GM21423 (cell line): ENCODE results near the gene FAM168A.

Experiments used
- ATAC-seq: cut with Tn5 transposase; IDR thresholded peaks from one replicate; pipeline ENCODE4 v1.9.1; 2021; ENCODE audit warnings: mild to moderate bottlenecking, moderate library complexity; ENCODE audit not compliant: unreplicated experiment

The FAM168A gene

GRCh38 chr11:73379189-73379880, 218.6 kb downstream of the FAM168A start:
- no peak for ATAC-seq

GRCh38 chr11:73376803-73377629, 220.9 kb downstream of the FAM168A start:
- peak; percentile 19 for ATAC-seq

- ATAC-seq: peak; percentile 76
Observed at GRCh38 chr11:73376160-73376802, 221.6 kb downstream of the FAM168A start, which contains the start of gene RELT. RELT (plus strand) TSS chr11:73376399; CDS start chr11:73389137, 12,738 bp downstream.

- no peak for ATAC-seq
Observed at GRCh38 chr11:73375830-73376159, 222.1 kb downstream of the FAM168A start.

GRCh38 chr11:73374151-73374550, 223.8 kb downstream of the FAM168A start:
- no peak for ATAC-seq

- ATAC-seq: no peak
Observed at GRCh38 chr11:73372375-73372993, 225.4 kb downstream of the FAM168A start.

GRCh38 chr11:73367482-73368024, 230.4 kb downstream of the FAM168A start:
- ATAC-seq: no peak

GRCh38 chr11:73366953-73367352, 231.0 kb downstream of the FAM168A start:
- ATAC-seq: no peak

GRCh38 chr11:73366265-73366610, 231.7 kb downstream of the FAM168A start:
- ATAC-seq: no peak

- no peak for ATAC-seq
Observed at GRCh38 chr11:73365352-73366264, 232.3 kb downstream of the FAM168A start.

GRCh38 chr11:73363147-73363546, 234.8 kb downstream of the FAM168A start:
- ATAC-seq: no peak

- ATAC-seq: no peak
Observed at GRCh38 chr11:73361953-73362776, 235.7 kb downstream of the FAM168A start.

- ATAC-seq: no peak
Observed at GRCh38 chr11:73360743-73361369, 237.1 kb downstream of the FAM168A start.

GRCh38 chr11:73359930-73360742, 237.8 kb downstream of the FAM168A start:
- no peak for ATAC-seq

- ATAC-seq: no peak
Observed at GRCh38 chr11:73359341-73359740, 238.6 kb downstream of the FAM168A start.

GRCh38 chr11:73358071-73358470, 239.8 kb downstream of the FAM168A start:
- ATAC-seq: no peak

- no peak for ATAC-seq
Observed at GRCh38 chr11:73356979-73357860, 240.7 kb downstream of the FAM168A start.
